WTC11 (cell line): ENCODE measurements around the gene APMAP. TPM values are rescaled to one million over a fixed set of nuclear protein-coding genes. Genes with fewer than 3 reads are reported as not detected.
A peak's percentile ranks its signal among the peaks of the same experiment; 100 is the strongest.

Experiments
- AR ChIP-seq: fragments of 250-450 bp; sonication (Bioruptor Pico); IDR thresholded peaks from 2 replicates; pipeline ENCODE4 v1.9.0; 2021; ENCODE audit warnings: mild to moderate bottlenecking
- ARID4B ChIP-seq: sonication (generic); formaldehyde crosslinking; IDR thresholded peaks from 2 replicates; pipeline ENCODE4 v1.8.0; 2023; ENCODE audit warnings: missing genetic modification reagents, mild to moderate bottlenecking, borderline replicate concordance
- CDX4 ChIP-seq: fragments of 250-450 bp; sonication (Bioruptor Pico); IDR thresholded peaks from 2 replicates; pipeline ENCODE4 v1.9.0; 2021; ENCODE audit warnings: moderate library complexity, mild to moderate bottlenecking, inconsistent platforms, borderline replicate concordance
- ERG ChIP-seq: fragments of 250-450 bp; sonication (Bioruptor Pico); IDR thresholded peaks from 2 replicates; pipeline ENCODE4 v1.8.0; 2021; ENCODE audit warnings: mild to moderate bottlenecking
- FOXP4 ChIP-seq: sonication (generic); formaldehyde crosslinking; IDR thresholded peaks from 2 replicates; pipeline ENCODE4 v1.8.0; 2022; ENCODE audit warnings: mild to moderate bottlenecking, missing genetic modification reagents
- IRF2 ChIP-seq: sonication (generic); formaldehyde crosslinking; IDR thresholded peaks from 2 replicates; pipeline ENCODE4 v1.8.0; 2022; ENCODE audit warnings: low read depth, missing genetic modification reagents, borderline replicate concordance
- JUN ChIP-seq: sonication (generic); formaldehyde crosslinking; IDR thresholded peaks from 2 replicates; pipeline ENCODE4 v1.8.0; 2023; ENCODE audit warnings: mild to moderate bottlenecking, missing genetic modification reagents
- MLX ChIP-seq: sonication (generic); formaldehyde crosslinking; IDR thresholded peaks from 2 replicates; pipeline ENCODE4 v1.8.1; 2023; ENCODE audit warnings: mild to moderate bottlenecking, missing genetic modification reagents, moderate library complexity
- MYBL2 ChIP-seq: sonication (generic); formaldehyde crosslinking; IDR thresholded peaks from 2 replicates; pipeline ENCODE4 v1.8.1; 2023; ENCODE audit warnings: mild to moderate bottlenecking, moderate library complexity, missing genetic modification reagents
- NFATC4 ChIP-seq: fragments of 250-450 bp; sonication (Bioruptor Pico); IDR thresholded peaks from 2 replicates; pipeline ENCODE4 v1.9.0; 2021; ENCODE audit warnings: mild to moderate bottlenecking
- NFYB ChIP-seq: sonication (generic); formaldehyde crosslinking; conservative IDR thresholded peaks from 2 replicates; pipeline ENCODE4 v1.8.0; 2022; ENCODE audit warnings: low read depth, missing genetic modification reagents
- OVOL2 ChIP-seq: fragments of 250-450 bp; sonication (Bioruptor Pico); IDR thresholded peaks from 2 replicates; pipeline ENCODE4 v1.9.0; 2021; ENCODE audit warnings: mild to moderate bottlenecking, borderline replicate concordance
- PREB ChIP-seq: sonication (generic); formaldehyde crosslinking; IDR thresholded peaks from 2 replicates; pipeline ENCODE4 v1.8.1; 2022; ENCODE audit warnings: mild to moderate bottlenecking, missing genetic modification reagents, moderate library complexity, borderline replicate concordance
- RELA ChIP-seq: sonication (generic); formaldehyde crosslinking; IDR thresholded peaks from 2 replicates; pipeline ENCODE4 v1.8.1; 2022; ENCODE audit warnings: missing genetic modification reagents, mild to moderate bottlenecking, borderline replicate concordance
- STAT6 ChIP-seq: sonication (generic); formaldehyde crosslinking; conservative IDR thresholded peaks from 2 replicates; pipeline ENCODE4 v1.8.1; 2023; ENCODE audit warnings: mild to moderate bottlenecking, low read depth, missing genetic modification reagents, moderate library complexity
- TCF7 ChIP-seq: sonication (generic); formaldehyde crosslinking; IDR thresholded peaks from 2 replicates; pipeline ENCODE4 v1.8.0; 2022; ENCODE audit warnings: mild to moderate bottlenecking, low read depth, missing genetic modification reagents, moderate library complexity
- USF1 ChIP-seq: sonication (generic); formaldehyde crosslinking; IDR thresholded peaks from 2 replicates; pipeline ENCODE4 v1.8.0; 2022; ENCODE audit warnings: mild to moderate bottlenecking, missing genetic modification reagents
- ZNF121 ChIP-seq: sonication (generic); formaldehyde crosslinking; IDR thresholded peaks from 2 replicates; pipeline ENCODE4 v1.8.0; 2023; ENCODE audit warnings: missing genetic modification reagents
- ZNF232 ChIP-seq: sonication (generic); formaldehyde crosslinking; IDR thresholded peaks from 2 replicates; pipeline ENCODE4 v1.8.0; 2022; ENCODE audit warnings: mild to moderate bottlenecking, missing genetic modification reagents
- ZNF263 ChIP-seq: sonication (generic); formaldehyde crosslinking; IDR thresholded peaks from 2 replicates; pipeline ENCODE4 v1.8.1; 2022; ENCODE audit warnings: low read depth, mild to moderate bottlenecking, moderate library complexity, missing genetic modification reagents
- ZNF423 ChIP-seq: fragments of 250-450 bp; sonication (Bioruptor Pico); IDR thresholded peaks from 2 replicates; pipeline ENCODE4 v2.1.2; 2022; ENCODE audit warnings: mild to moderate bottlenecking, moderate library complexity
- total RNA-seq: library from RNA; stranded (reverse); gene quantifications from 3 replicates; pipeline ENCODE4 v1.2.3, GENCODE V29; 2021

The APMAP gene
- total RNA-seq, 1 experiment from 2014 or later, result 55.3 TPM

GRCh38 chr20:24992487-24993205 lies at the start of gene APMAP (continued):
- TF ChIP-seq AR (CRISPR knock-in tag), result no peak
- no peak for TF ChIP-seq ZNF121
- peak; percentile 68; the same call in 1 of the 2 replicates for TF ChIP-seq MYBL2 (CRISPR knock-in tag)
- TF ChIP-seq ERG (CRISPR knock-in tag), result no peak
- 0 out of 2 replicates have a peak, but pooled peaks have one; percentile 72 for TF ChIP-seq RELA (CRISPR knock-in tag)
- peak; percentile 64; the same call in 1 of the 2 replicates for TF ChIP-seq USF1 (CRISPR knock-in tag)
- TF ChIP-seq PREB (CRISPR knock-in tag), result peak; percentile 96
- no peak for TF ChIP-seq OVOL2 (CRISPR knock-in tag)
- TF ChIP-seq JUN (CRISPR knock-in tag), result no peak
- peak; percentile 42; the same call in 1 of the 2 replicates for TF ChIP-seq NFYB (CRISPR knock-in tag)
- TF ChIP-seq TCF7 (CRISPR knock-in tag), result no peak
- TF ChIP-seq ZNF232 (CRISPR knock-in tag), result 0 out of 2 replicates have a peak, but pooled peaks have one; percentile 48
- TF ChIP-seq NFATC4, result no peak
- TF ChIP-seq ZNF263 (CRISPR knock-in tag), result no peak
- 0 out of 2 replicates have a peak, but pooled peaks have one; percentile 49 for TF ChIP-seq IRF2
- peak; percentile 86; the same call in 1 of the 2 replicates for TF ChIP-seq FOXP4 (CRISPR knock-in tag)
- TF ChIP-seq ARID4B (CRISPR knock-in tag), result peak; percentile 91; the same call in 1 of the 2 replicates
- no peak for TF ChIP-seq STAT6 (CRISPR knock-in tag)
- TF ChIP-seq CDX4 (CRISPR knock-in tag), result no peak
- TF ChIP-seq ZNF423 (CRISPR knock-in tag), result no peak
- TF ChIP-seq MLX (CRISPR knock-in tag), result no peak
